C4-2B (cell line): ENCODE data around the gene MIOX.

ENCODE experiments used
- CTCF ChIP-seq: fragments of 450-650 bp; conservative IDR thresholded peaks from 2 replicates; pipeline ENCODE4 v1.5.1; 2017; ENCODE audit warnings: mild to moderate bottlenecking
- ZFX ChIP-seq: fragments of 450-650 bp; IDR thresholded peaks from 2 replicates; pipeline ENCODE4 v1.6.1; 2017

GRCh38 chr22:50508897-50509296, 22.2 kb downstream of the MIOX start:
- TF ChIP-seq CTCF (no peak), ZFX (no peak)
